CD4-positive, alpha-beta T cell treated with Interleukin-4 for 1 hour (primary cell): Measurements from ENCODE around the gene PGAP2.
A peak's percentile ranks its signal among the peaks of the same experiment; 100 is the strongest.
"Not testable (repeated sequence)": the region's sequence is repeated elsewhere in the genome, so short reads cannot be mapped to it uniquely, and the experiment has no call there.

Experiments used
- DNase-seq, 2 donors: peaks; one replicate each; pipeline ENCODE4 v3.0.0-alpha.2; 2020 to 2022

Gene PGAP2

GRCh38 chr11:3808861-3809623 lies 682 bp downstream of the PGAP2 start:
- peak; percentile 64 to 70 for DNase-seq

DNA sequence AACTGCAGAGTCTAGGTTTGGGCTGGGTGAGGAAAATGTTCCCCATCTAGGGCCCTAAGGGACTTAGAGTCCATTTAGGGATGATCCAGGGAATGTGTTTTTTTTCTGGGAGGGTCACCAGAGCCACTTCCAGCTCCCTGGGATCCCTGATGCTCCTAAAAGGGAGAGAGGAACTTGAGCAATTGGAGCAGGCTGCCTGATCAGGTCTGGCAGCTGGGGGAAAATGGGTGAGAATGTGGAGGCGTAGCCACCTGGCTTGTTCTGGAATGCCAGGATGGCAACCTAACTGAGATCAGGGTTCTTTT lies 1.2 kb downstream of the PGAP2 start:
- DNase-seq: no peak

- no peak for DNase-seq
Observed at GRCh38 chr11:3810446-3810845, 2.1 kb downstream of the PGAP2 start.

DNA sequence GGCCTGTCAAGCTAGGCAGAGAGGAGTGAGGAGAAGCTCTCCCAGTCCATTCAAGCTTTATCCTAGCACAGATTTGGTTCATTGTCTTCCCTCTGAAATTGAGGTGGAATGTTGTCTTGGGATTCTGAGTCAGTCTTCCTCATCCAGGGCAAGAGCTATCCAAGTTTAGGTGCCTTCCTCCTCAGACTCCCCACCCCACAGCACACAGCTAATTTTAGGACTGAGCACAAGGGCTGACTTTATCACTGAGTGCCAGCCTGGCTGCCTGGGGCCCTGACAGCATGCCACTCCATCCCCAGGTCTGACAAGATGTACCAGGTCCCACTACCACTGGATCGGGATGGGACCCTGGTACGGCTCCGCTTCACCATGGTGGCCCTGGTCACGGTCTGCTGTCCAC lies 2.6 kb downstream of the PGAP2 start:
- no peak for DNase-seq

- not testable (repeated sequence) for DNase-seq
Observed at GRCh38 chr11:3814832-3815231, 6.5 kb downstream of the PGAP2 start.

GRCh38 chr11:3815845-3816244 lies 7.5 kb downstream of the PGAP2 start:
- no peak for DNase-seq

DNA sequence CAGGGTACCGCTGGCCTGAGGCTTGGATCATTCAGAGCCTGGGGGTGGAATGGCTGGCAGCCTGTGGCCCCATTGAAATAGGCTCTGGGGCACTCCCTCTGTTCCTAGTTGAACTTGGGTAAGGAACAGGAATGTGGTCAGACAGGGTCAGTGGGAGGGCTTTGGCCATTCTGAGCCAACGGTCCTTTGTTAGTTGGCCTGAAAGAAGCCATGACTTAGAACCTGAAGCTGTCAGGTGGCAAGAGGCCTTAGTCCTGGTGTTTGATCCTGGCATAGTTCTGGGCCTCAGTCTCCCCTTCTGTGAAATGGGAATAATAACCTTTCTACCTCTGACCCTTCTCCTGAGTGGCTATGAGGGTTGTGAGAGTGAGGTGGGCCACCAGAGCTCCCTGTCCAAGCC lies 8.3 kb downstream of the PGAP2 start:
- DNase-seq: no peak

GRCh38 chr11:3817181-3817800 lies 8.9 kb downstream of the PGAP2 start:
- no peak for DNase-seq

DNA sequence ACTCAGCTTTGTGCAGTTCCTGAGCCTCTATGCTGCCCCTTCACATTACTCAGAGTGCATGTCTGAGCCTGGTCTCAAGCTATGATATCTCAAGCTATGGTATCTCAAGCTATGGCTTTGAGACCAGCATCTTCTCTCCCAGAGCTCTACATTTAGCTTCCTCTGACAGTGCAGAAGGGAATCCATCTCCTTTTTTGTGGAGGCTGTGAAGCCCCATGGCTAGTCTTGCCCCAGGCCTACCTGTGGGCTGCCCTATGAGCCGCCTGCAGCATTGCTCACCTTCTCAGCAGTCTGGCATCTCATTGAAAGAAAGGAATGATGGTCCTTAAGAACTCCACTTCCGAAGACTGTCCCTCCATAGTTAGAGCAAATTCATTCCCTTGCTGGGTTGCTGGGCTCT lies 12.6 kb downstream of the PGAP2 start:
- no peak for DNase-seq

- DNase-seq: no peak
Observed at GRCh38 chr11:3822312-3822711, 14.0 kb downstream of the PGAP2 start.

- DNase-seq: no peak
Observed at GRCh38 chr11:3823303-3823702, 14.9 kb downstream of the PGAP2 start.

- no peak for DNase-seq
Observed at GRCh38 chr11:3823762-3824506, 15.6 kb downstream of the PGAP2 start.

GRCh38 chr11:3824714-3825472 lies 16.5 kb downstream of the PGAP2 start:
- DNase-seq: peak; percentile 85 to 86

GRCh38 chr11:3825473-3826154 lies 17.3 kb downstream of the PGAP2 start:
- DNase-seq: no peak

DNA sequence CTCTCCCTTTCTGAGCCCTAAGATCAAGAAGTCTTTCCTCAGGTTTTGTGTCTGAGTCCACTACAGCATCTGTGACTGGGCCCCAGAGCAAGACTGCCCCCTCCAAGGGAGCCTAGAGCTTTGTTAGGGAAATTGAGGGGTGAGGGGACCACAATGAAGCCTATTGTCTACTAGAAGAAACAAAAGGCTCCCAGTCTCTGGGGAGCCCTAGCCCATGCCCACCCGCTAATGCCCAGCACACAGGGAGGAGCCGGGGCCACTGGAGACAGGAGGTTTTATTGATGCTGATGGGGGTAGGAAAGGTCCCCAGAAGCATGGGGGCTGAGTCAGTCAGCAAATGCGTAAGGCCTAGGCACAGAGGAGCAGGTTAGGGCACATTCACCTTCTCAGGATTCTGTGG lies 18.4 kb downstream of the PGAP2 start:
- DNase-seq: no peak

DNA sequence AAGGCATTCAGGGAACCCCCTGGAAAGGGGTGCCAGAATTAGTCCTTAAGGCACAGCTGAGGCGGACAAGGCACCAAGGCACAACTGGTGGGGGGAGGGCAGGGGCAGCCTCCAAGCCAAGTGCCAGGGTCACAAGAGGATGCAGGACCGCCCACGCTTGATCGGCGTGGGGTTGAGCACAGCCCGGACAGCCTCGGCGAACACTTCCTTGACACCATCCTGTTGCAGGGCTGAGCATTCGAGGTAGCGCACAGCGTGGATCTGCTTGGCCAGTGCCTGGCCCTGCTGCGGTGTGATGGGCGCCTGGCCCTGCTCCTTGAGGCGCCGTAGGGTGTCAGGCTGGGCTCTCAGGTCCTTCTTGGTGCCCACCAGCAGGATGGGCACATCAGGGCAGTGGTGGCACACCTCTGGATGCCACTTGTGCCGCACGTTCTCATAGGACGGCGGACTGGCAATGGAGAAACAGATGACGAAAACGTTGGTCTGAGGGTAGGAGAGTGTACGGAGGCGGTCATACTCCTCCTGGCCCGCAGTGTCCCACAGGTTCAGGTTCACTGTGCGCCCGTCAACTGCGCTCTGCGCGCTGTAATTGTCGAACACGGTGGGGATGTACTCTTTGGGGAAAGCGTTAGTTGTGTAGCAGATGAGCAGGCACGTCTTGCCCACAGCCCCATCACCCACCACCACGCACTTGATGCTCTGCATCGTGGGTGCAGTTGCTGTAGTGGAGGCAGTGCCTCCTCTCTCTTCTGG lies 19.2 kb downstream of the PGAP2 start:
- DNase-seq: no peak

DNA sequence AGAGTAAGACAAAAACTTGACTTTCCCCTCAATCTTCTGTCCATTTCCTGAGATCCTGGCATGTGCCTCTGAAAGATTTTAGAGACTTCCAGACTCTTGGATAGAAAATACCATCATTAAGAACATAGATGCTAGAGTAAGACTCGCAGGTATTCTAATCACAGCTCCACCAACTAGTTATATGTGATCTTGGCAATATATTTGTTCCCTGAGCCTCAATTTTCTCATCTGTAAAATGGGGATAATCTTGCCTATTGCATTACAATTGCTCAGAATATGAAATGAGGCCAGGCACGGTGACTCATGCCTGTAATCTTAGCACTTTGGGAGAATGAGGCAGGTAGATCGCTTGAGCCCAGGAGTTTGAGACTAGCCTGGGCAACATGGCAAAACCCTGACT lies 21.7 kb downstream of the PGAP2 start:
- no peak for DNase-seq

DNA sequence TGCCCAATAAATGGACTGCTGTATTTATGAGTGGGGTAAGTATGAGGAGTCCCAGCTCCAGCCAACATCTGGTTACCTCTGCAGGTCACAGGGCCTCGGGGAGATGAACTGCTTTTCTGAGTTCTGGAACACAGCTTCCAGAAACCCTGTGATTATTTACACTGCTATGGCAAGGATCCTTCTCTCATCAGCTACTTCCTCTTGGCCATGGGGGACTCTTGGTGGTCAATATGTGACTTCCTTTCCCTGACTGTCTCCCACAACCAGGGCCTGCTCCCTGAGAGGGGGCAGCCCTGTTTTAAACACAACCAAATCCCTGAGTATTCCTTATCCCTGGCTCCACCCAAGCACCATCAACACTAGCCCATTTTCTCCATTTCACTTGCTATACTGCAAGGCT lies 22.4 kb downstream of the PGAP2 start:
- no peak for DNase-seq

- no peak for DNase-seq
Observed at GRCh38 chr11:3831378-3832239, 23.2 kb downstream of the PGAP2 start.

- no peak for DNase-seq
Observed at GRCh38 chr11:3832816-3833215, 24.5 kb downstream of the PGAP2 start.

DNA sequence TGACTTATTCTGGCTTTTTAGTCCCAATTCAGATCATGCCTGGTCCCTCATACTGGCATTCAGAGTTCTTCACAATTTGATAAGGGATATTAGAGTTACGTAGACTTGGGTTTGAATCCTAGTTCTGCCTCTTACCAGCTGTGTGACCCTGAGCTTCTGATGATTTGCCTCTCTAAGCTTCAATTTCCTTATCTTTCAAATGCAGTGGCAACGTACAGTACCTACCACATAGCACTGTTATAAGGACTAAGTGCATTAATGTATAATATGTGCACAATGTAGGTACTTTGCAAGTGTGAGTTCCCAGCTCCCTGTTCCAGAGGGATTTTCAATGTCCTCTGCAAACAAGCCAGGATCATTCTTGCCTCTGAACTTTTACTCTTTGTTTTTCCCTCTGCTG lies 25.1 kb downstream of the PGAP2 start:
- DNase-seq: no peak
